DMS53 treated with DMSO at 0.1 percent for 48 hours (cell line): ENCODE measurements around the gene VWF.
"Not testable (repeated sequence)": the region's sequence is repeated elsewhere in the genome, so short reads cannot be mapped to it uniquely, and the experiment has no call there.

Experiments
- DNase-seq: peaks from one replicate; lab custom pipeline; 2025; ENCODE audit not compliant: unreplicated experiment; lab: John Stamatoyannopoulos, UW

VWF gene

GRCh38 chr12:6146509-6146908, 22.0 kb upstream of the VWF start:
- no peak for DNase-seq

GRCh38 chr12:6145564-6145963, 21.1 kb upstream of the VWF start:
- DNase-seq = no peak

- DNase-seq = no peak
Observed at GRCh38 chr12:6143303-6143675, 18.8 kb upstream of the VWF start.

GRCh38 chr12:6142368-6143302, 18.2 kb upstream of the VWF start:
- DNase-seq = not testable (repeated sequence)

GRCh38 chr12:6141731-6142367, 17.4 kb upstream of the VWF start:
- DNase-seq = not testable (repeated sequence)

GRCh38 chr12:6140651-6141447, 16.4 kb upstream of the VWF start:
- no peak for DNase-seq

GRCh38 chr12:6135071-6135470, 10.6 kb upstream of the VWF start:
- DNase-seq = no peak

GRCh38 chr12:6133642-6134041, 9.2 kb upstream of the VWF start:
- DNase-seq = no peak

- DNase-seq = no peak
Observed at GRCh38 chr12:6132496-6132895, 8.0 kb upstream of the VWF start.

- no peak for DNase-seq
Observed at GRCh38 chr12:6125310-6125608, 789 bp upstream of the VWF start.

- no peak for DNase-seq
Observed at GRCh38 chr12:6123258-6123657, 1.2 kb downstream of the VWF start.

GRCh38 chr12:6122201-6122600, 2.3 kb downstream of the VWF start:
- DNase-seq = no peak

- no peak for DNase-seq
Observed at GRCh38 chr12:6120796-6121473, 3.5 kb downstream of the VWF start.

- no peak for DNase-seq
Observed at GRCh38 chr12:6118891-6119568, 5.4 kb downstream of the VWF start.

GRCh38 chr12:6116471-6117021, 7.9 kb downstream of the VWF start:
- no peak for DNase-seq

- no peak for DNase-seq
Observed at GRCh38 chr12:6115389-6115788, 9.1 kb downstream of the VWF start.

- no peak for DNase-seq
Observed at GRCh38 chr12:6114476-6114870, 10.0 kb downstream of the VWF start.

GRCh38 chr12:6113691-6114475, 10.6 kb downstream of the VWF start:
- DNase-seq = no peak

GRCh38 chr12:6112004-6112403, 12.5 kb downstream of the VWF start:
- DNase-seq = no peak

GRCh38 chr12:6110006-6110405, 14.5 kb downstream of the VWF start:
- DNase-seq = no peak
